PFSK-1 (cell line): ENCODE measurements around the gene GOT1.

Experiments used
- FOXP2 ChIP-seq: optimal IDR thresholded peaks from 2 replicates; pipeline ENCODE3; 2011; ENCODE audit warnings: borderline replicate concordance, control low read depth, inconsistent platforms; ENCODE audit not compliant: insufficient read depth; ENCODE audit errors: extremely low read length, extremely low read depth
- POLR2AphosphoS5 ChIP-seq: IDR thresholded peaks from 2 replicates; pipeline ENCODE4 v1.6.1; 2012; ENCODE audit warnings: low read depth, mild to moderate bottlenecking, control low read depth, low read length, moderate library complexity
- REST ChIP-seq, 2 experiments: IDR thresholded peaks; 2 replicates each; pipeline versions ENCODE4 v1.6.1 to v1.8.0; 2011 to 2012; ENCODE audit warnings: low read depth in 2 of 2, low read length in 2 of 2, control low read depth in 1 of 2, inconsistent platforms in 1 of 2, mild to moderate bottlenecking in 1 of 2, moderate library complexity in 1 of 2; ENCODE audit not compliant: insufficient read depth in 1 of 2
- SIN3A ChIP-seq: IDR thresholded peaks from 2 replicates; pipeline ENCODE4 v1.6.1; 2012; ENCODE audit warnings: mild to moderate bottlenecking, low read length, moderate library complexity, borderline replicate concordance; ENCODE audit not compliant: insufficient read depth
- TAF1 ChIP-seq: IDR thresholded peaks from 2 replicates; pipeline ENCODE4 v1.6.1; 2012; ENCODE audit warnings: low read length, control low read depth, borderline replicate concordance; ENCODE audit not compliant: insufficient read depth

Gene GOT1

GRCh38 chr10:99456207-99456930 lies 25.9 kb upstream of the GOT1 start:
- TF ChIP-seq POLR2AphosphoS5 (no peak), TAF1 (no peak), REST (IDR thresholded peaks at IDR 0.05; ENCODE audit: insufficient read depth in 1 of 2, low read depth in 2 of 2, low read length in 2 of 2) (no peak), SIN3A (no peak), FOXP2 (no peak)

GRCh38 chr10:99451981-99452380 lies 21.6 kb upstream of the GOT1 start:
- TF ChIP-seq POLR2AphosphoS5 (no peak), FOXP2 (no peak), TAF1 (no peak), SIN3A (no peak), REST (IDR thresholded peaks at IDR 0.05; ENCODE audit: insufficient read depth in 1 of 2, low read depth in 2 of 2, low read length in 2 of 2) (no peak)

GRCh38 chr10:99451499-99451788 lies 21.0 kb upstream of the GOT1 start:
- TF ChIP-seq FOXP2: no peak
- no peak for TF ChIP-seq POLR2AphosphoS5
- no peak for TF ChIP-seq REST (IDR thresholded peaks at IDR 0.05; ENCODE audit: insufficient read depth in 1 of 2, low read depth in 2 of 2, low read length in 2 of 2)

- TF ChIP-seq TAF1 (no peak), POLR2AphosphoS5 (no peak), REST (IDR thresholded peaks at IDR 0.05; ENCODE audit: insufficient read depth in 1 of 2, low read depth in 2 of 2, low read length in 2 of 2) (no peak), FOXP2 (no peak)
Measured at GRCh38 chr10:99450624-99451498, 20.4 kb upstream of the GOT1 start.
